HCT116 (cell line): Measurements from ENCODE around the gene MUC6. TPM values are rescaled to one million over a fixed set of nuclear protein-coding genes. Genes with fewer than 3 reads are reported as not detected.

Experiments
- ATAC-seq: fragments of 200-7000 bp; cut with Tn5 transposase; 2 replicates; pipeline ENCODE4 v1.9.1; 2020; ENCODE audit warnings: mild to moderate bottlenecking, moderate library complexity
- BruUV-seq: library from RNA; stranded (reverse); fragments of 400-500 nt; replicated peaks from 2 replicates; lab custom pipeline; 2021; lab: Mats Ljungman, UMichigan
- CTCF ChIA-PET: fragments of 300-600 bp; sonication (Branson Sonifier 250); formaldehyde crosslinking; loops from one replicate; lab custom pipeline; 2021; ENCODE audit warnings: antibody characterized with exemption; lab: Charles Lee
- POLR2A ChIA-PET: fragments of 300-600, 350-600 bp; sonication (Branson Sonifier 250); formaldehyde crosslinking; loops from one replicate; lab custom pipeline; 2021; ENCODE audit warnings: antibody characterized with exemption; lab: Charles Lee
- RAD21 ChIA-PET, 2 experiments: fragments of 300-600 bp; sonication (Branson Sonifier 250); formaldehyde crosslinking; loops; one replicate each; lab custom pipeline; 2023; ENCODE audit warnings: low total read pairs in 2 of 2; ENCODE audit not compliant: uncharacterized antibody in 2 of 2, unreplicated experiment in 2 of 2, low non-redundant PET in 1 of 2; lab: Charles Lee
- DNase-seq: peaks from one replicate; pipeline ENCODE4 v3.0.0-alpha.2; 2010; ENCODE audit warnings: low read depth, low spot score
- H2AFZ ChIP-seq: fragments of 200-600 bp; shearing (Covaris generic), sonication (generic); 2 replicates; pipeline ENCODE4 v1.6.1; 2017; ENCODE audit warnings: low read depth, mixed run types, mixed read lengths, antibody characterized with exemption, low read length; ENCODE audit not compliant: poor library complexity, severe bottlenecking
- H3K27ac ChIP-seq: 2 replicates; pipeline ENCODE4 v1.5.1; 2012; ENCODE audit warnings: low read depth, low read length
- H3K27me3 ChIP-seq: fragments of 200-600 bp; sonication (generic); 2 replicates; pipeline ENCODE4 v1.6.1; 2016; ENCODE audit warnings: mixed run types, low read length, mixed read lengths; ENCODE audit not compliant: insufficient read depth
- H3K36me3 ChIP-seq, 2 experiments: fragments of 200-500 bp in 1 of 2; fragments of 200-600 bp in 1 of 2; sonication (Bioruptor generic) in 1 of 2; sonication (generic) in 1 of 2; 2 replicates each; pipeline versions ENCODE4 v1.5.1 to v1.6.1; 2014 to 2016; ENCODE audit warnings: low read length in 2 of 2, inconsistent platforms in 1 of 2, mixed read lengths in 1 of 2, mixed run types in 1 of 2; ENCODE audit not compliant: insufficient read depth in 2 of 2, control insufficient read depth in 1 of 2
- H3K4me1 ChIP-seq, 2 experiments: fragments of 200-600 bp in 1 of 2; sonication (generic) in 1 of 2; 2 replicates each; pipeline versions ENCODE4 v1.5.1 to v1.6.1; 2012 to 2017; ENCODE audit warnings: low read length in 2 of 2, inconsistent platforms in 1 of 2, mild to moderate bottlenecking in 1 of 2, mixed read lengths in 1 of 2, mixed run types in 1 of 2, moderate library complexity in 1 of 2; ENCODE audit not compliant: insufficient read depth in 2 of 2, control insufficient read depth in 1 of 2
- H3K4me2 ChIP-seq: fragments of 200-600 bp; sonication (generic); 2 replicates; pipeline ENCODE4 v1.6.1; 2017; ENCODE audit warnings: mixed run types, low read length, mixed read lengths
- H3K4me3 ChIP-seq, 2 experiments: fragments of 200-600 bp in 1 of 2; sonication (generic) in 1 of 2; replicated peaks in 1 of 2; 2 replicates each; pipeline ENCODE4 v1.5.1; 2011 to 2016; ENCODE audit warnings: low read length in 2 of 2, control low read depth in 1 of 2, low read depth in 1 of 2, mild to moderate bottlenecking in 1 of 2, mixed read lengths in 1 of 2, mixed run types in 1 of 2
- H3K79me2 ChIP-seq: fragments of 200-600 bp; sonication (generic); 2 replicates; pipeline ENCODE4 v1.6.1; 2017; ENCODE audit warnings: mild to moderate bottlenecking, mixed run types, low read length, moderate library complexity, mixed read lengths; ENCODE audit not compliant: insufficient read depth
- H3K9ac ChIP-seq: fragments of 200-600 bp; sonication (generic); 2 replicates; pipeline ENCODE4 v1.6.1; 2016; ENCODE audit warnings: low read length, mixed read lengths
- H3K9me2 ChIP-seq: fragments of 200-600 bp; sonication (generic), shearing (Covaris generic); 2 replicates; pipeline ENCODE4 v1.6.1; 2017; ENCODE audit warnings: mixed run types, mild to moderate bottlenecking, moderate library complexity; ENCODE audit not compliant: insufficient read depth
- H3K9me3 ChIP-seq, 2 experiments: fragments of 200-500 bp in 1 of 2; fragments of 200-600 bp in 1 of 2; sonication (Bioruptor generic) in 1 of 2; sonication (generic) in 1 of 2; 2 replicates each; pipeline ENCODE4 v1.6.1; 2014 to 2017; ENCODE audit warnings: low read length in 2 of 2, mixed read lengths in 2 of 2, inconsistent platforms in 1 of 2, low read depth in 1 of 2, mild to moderate bottlenecking in 1 of 2, mixed run types in 1 of 2, moderate library complexity in 1 of 2; ENCODE audit not compliant: control insufficient read depth in 1 of 2, insufficient read depth in 1 of 2
- H4K20me1 ChIP-seq: fragments of 200-600 bp; sonication (generic), shearing (Covaris generic); 2 replicates; pipeline ENCODE4 v1.6.1; 2017; ENCODE audit warnings: mixed run types, mild to moderate bottlenecking, moderate library complexity; ENCODE audit not compliant: insufficient read depth
- CBX3 ChIP-seq: IDR thresholded peaks from 2 replicates; pipeline ENCODE4 v1.6.1; 2012; ENCODE audit warnings: low read depth
- CTCF ChIP-seq, 3 experiments: fragments of 200-600 bp in 1 of 3; sonication (generic) in 1 of 3; IDR thresholded peaks in 2 of 3; conservative IDR thresholded peaks in 1 of 3; 2 replicates each; pipeline ENCODE4 v1.5.1; 2012 to 2017; ENCODE audit warnings: low read depth in 2 of 3, low read length in 2 of 3, antibody characterized with exemption in 1 of 3, borderline replicate concordance in 1 of 3, control low read depth in 1 of 3, mild to moderate bottlenecking in 1 of 3, mixed read lengths in 1 of 3, mixed run types in 1 of 3, moderate library complexity in 1 of 3; ENCODE audit not compliant: insufficient read depth in 1 of 3
- EGR1 ChIP-seq: IDR thresholded peaks from 2 replicates; pipeline ENCODE4 v1.6.1; 2012; ENCODE audit warnings: low read depth
- ELF1 ChIP-seq: IDR thresholded peaks from 2 replicates; pipeline ENCODE4 v1.6.1; 2012; ENCODE audit warnings: low read depth, borderline replicate concordance
- EZH2 ChIP-seq: fragments of 200-600 bp; sonication (generic); IDR thresholded peaks from 2 replicates; pipeline ENCODE4 v1.6.1; 2017; ENCODE audit warnings: antibody characterized with exemption, mixed run types
- EZH2phosphoT487 ChIP-seq: fragments of 200-600 bp; IDR thresholded peaks from 2 replicates; pipeline ENCODE4 v1.6.1; 2018; ENCODE audit warnings: antibody characterized with exemption, borderline replicate concordance
- MAX ChIP-seq: IDR thresholded peaks from 2 replicates; pipeline ENCODE4 v1.6.1; 2012
- REST ChIP-seq: IDR thresholded peaks from 2 replicates; pipeline ENCODE4 v1.6.1; 2012; ENCODE audit warnings: low read depth
- SIN3A ChIP-seq: IDR thresholded peaks from 2 replicates; pipeline ENCODE4 v1.6.1; 2012; ENCODE audit warnings: low read depth
- SRF ChIP-seq: IDR thresholded peaks from 2 replicates; pipeline ENCODE4 v1.6.1; 2012; ENCODE audit warnings: low read depth
- TCF7L2 ChIP-seq: IDR thresholded peaks from 2 replicates; pipeline ENCODE4 v1.7.0; 2011; ENCODE audit warnings: borderline replicate concordance, inconsistent platforms; ENCODE audit not compliant: insufficient read depth, insufficient read length; ENCODE audit errors: extremely low read depth
- YY1 ChIP-seq: IDR thresholded peaks from 2 replicates; pipeline ENCODE4 v1.6.1; 2011; ENCODE audit warnings: low read length, low read depth, moderate library complexity, mild to moderate bottlenecking; ENCODE audit not compliant: insufficient replicate concordance; ENCODE audit errors: extremely low read depth
- ZBTB33 ChIP-seq: IDR thresholded peaks from 2 replicates; pipeline ENCODE4 v1.6.1; 2011; ENCODE audit warnings: mild to moderate bottlenecking, low read length, moderate library complexity; ENCODE audit not compliant: insufficient replicate concordance; ENCODE audit errors: extremely low read depth
- ZFX ChIP-seq: fragments of 450-650 bp; IDR thresholded peaks from 2 replicates; pipeline ENCODE4 v1.6.1; 2017
- ZNF274 ChIP-seq: fragments of 200-500 bp; sonication (Bioruptor generic); IDR thresholded peaks from 2 replicates; pipeline ENCODE4 v1.6.1; 2014; ENCODE audit warnings: mild to moderate bottlenecking, low read depth, low read length, inconsistent platforms
- intact Hi-C: fragments of 100-400 bp; cut with micrococcal nuclease; formaldehyde crosslinking; loops from 2 replicates; pipeline ENCODE4 v1.10.0; 2022
- total RNA-seq: library from RNA; stranded (reverse); gene quantifications from one replicate; pipeline ENCODE4 v1.2.1, GENCODE V29; 2021; ENCODE audit not compliant: unreplicated experiment

Gene MUC6
- total RNA-seq, 1 experiment from 2014 or later: 0.02 TPM

GRCh38 chr11:1076061-1076665 lies 39.6 kb upstream of the MUC6 start:
- no peaks in the 10 kb centered on the region for H3K9me2 ChIP-seq
- DNase-seq: no peak
- no peaks in the 10 kb centered on the region for H3K36me3 ChIP-seq
- intact Hi-C loops: no loop called here
- RAD21 ChIA-PET: no interaction called here
- CTCF ChIA-PET: no interaction called here
- H3K27me3 ChIP-seq: no peaks in the 10 kb centered on the region
- H2AFZ ChIP-seq: no peak overlapping the region
- no peak overlapping the region for H3K27ac ChIP-seq
- no peak overlapping the region for H3K4me3 ChIP-seq
- no peaks in the 10 kb centered on the region for H3K9me3 ChIP-seq
- no peak overlapping the region for H3K4me2 ChIP-seq
- ATAC-seq: no peak
- no peaks in the 10 kb centered on the region for H3K79me2 ChIP-seq
- peaks cover 19 to 32% of the 10 kb centered on the region in 2 experiments for H3K4me1 ChIP-seq
- no peaks in the 10 kb centered on the region for H4K20me1 ChIP-seq
- TF ChIP-seq TCF7L2 (no peak), SIN3A (no peak), CBX3 (no peak), REST (no peak), ZNF274 (no peak), ZBTB33 (no peak), EZH2 (no peak), MAX (no peak), ZFX (no peak), SRF (no peak), YY1 (no peak), CTCF (IDR thresholded peaks at IDR 0.05 in 2 of 3, conservative IDR thresholded peaks at IDR 0.05 in 1 of 3; ENCODE audit: borderline replicate concordance in 1 of 3, insufficient read depth in 1 of 3, low read depth in 2 of 3, low read length in 2 of 3) (no peak), EZH2phosphoT487 (no peak), ELF1 (no peak), EGR1 (no peak)
- POLR2A ChIA-PET: no interaction called here
- H3K9ac ChIP-seq: no peak overlapping the region
- no TSS peak for BruUV-seq
